Measurements from ENCODE around the gene CPEB1.
"Not testable (repeated sequence)": the region's sequence is repeated elsewhere in the genome, so short reads cannot be mapped to it uniquely, and the experiment has no call there.

Gene CPEB1

GRCh38 chr15:82504074-82504473, 143.1 kb downstream of the CPEB1 start:
- not testable (repeated sequence) for DNase-seq

GRCh38 chr15:82502700-82503339, 144.3 kb downstream of the CPEB1 start:
- not testable (repeated sequence) for DNase-seq

DNA sequence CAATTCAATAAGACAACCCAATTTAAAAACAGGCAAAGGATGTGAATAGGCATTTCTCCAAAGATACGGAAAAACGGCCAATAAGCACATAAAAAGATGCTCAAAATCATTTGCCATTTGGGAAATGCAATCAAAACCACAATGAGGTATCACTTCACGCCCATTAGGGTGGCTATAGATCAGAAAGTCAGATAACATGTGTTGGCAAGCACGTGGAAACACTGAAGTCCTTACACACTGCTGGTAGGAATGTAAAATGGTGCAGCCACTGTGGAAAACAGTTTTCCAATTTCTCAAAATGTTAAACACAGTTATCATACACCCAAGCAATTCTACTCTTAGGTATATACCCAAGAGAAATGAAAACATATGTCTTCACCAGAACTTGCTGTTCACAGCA, 146.4 kb downstream of the CPEB1 start:
- DNase-seq = not testable (repeated sequence)

DNA sequence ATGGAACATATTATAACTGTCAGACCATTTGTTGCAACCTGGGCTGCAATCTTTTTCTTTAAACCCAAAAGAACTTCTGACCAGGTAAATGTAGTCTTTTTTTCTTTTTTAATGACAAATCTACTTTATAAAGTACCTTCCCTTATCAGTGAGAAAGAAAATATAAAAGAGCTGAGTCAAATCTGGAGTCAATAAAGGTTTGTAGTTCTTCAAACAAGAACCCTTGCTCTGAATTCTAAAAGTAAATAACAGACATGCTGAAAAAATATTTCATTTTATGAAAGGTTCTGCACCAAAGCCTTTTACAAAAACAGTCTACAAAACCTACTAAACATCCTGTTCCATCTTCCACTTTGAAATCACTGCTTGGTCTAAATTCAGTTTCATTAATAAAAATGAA, 149.2 kb downstream of the CPEB1 start:
- not testable (repeated sequence) for DNase-seq
